HEK293 (cell line): ENCODE results near the gene PCLO.

Experiments
- CTCF ChIA-PET: fragments of 350-600 bp; formaldehyde crosslinking; extraction: SDS; loops from one replicate; lab custom pipeline; 2021; ENCODE audit warnings: antibody characterized with exemption; lab: Yijun Ruan, JAX
- POLR2A ChIA-PET: fragments of 300-600 bp; formaldehyde crosslinking; extraction: SDS; loops from one replicate; lab custom pipeline; 2020; ENCODE audit warnings: antibody characterized with exemption, inconsistent platforms; lab: Yijun Ruan, JAX
- H3K27ac ChIP-seq: fragments of 200-500 bp; sonication (Bioruptor generic); 2 replicates; pipeline ENCODE4 v1.5.1; 2014; ENCODE audit warnings: low read depth, low read length, control low read depth, inconsistent platforms; ENCODE audit errors: extremely low read depth
- H3K36me3 ChIP-seq, 2 experiments: fragments of 200-500 bp in 1 of 2; sonication (Bioruptor generic) in 1 of 2; 1 replicate in 1 of 2; 2 replicates in 1 of 2; pipeline ENCODE4 v1.5.1; 2014 to 2017; ENCODE audit warnings: inconsistent platforms in 2 of 2, low read length in 2 of 2; ENCODE audit not compliant: control insufficient read depth in 2 of 2, insufficient read depth in 1 of 2
- H3K4me1 ChIP-seq: fragments of 200-500 bp; sonication (Bioruptor generic); 2 replicates; pipeline ENCODE4 v1.5.1; 2014; ENCODE audit warnings: mild to moderate bottlenecking, low read length, inconsistent platforms; ENCODE audit not compliant: control insufficient read depth, insufficient read depth
- H3K4me3 ChIP-seq: 2 replicates; pipeline ENCODE4 v1.5.1; 2011; ENCODE audit warnings: low read depth, mild to moderate bottlenecking, control low read depth, low read length, moderate library complexity
- H3K9me3 ChIP-seq: fragments of 200-500 bp; sonication (Bioruptor generic); 2 replicates; pipeline ENCODE4 v1.5.1; 2014; ENCODE audit warnings: low read depth, low read length, inconsistent platforms; ENCODE audit not compliant: control insufficient read depth, insufficient read depth
- KLF7 ChIP-seq: fragments of 450-650 bp; formaldehyde crosslinking; IDR thresholded peaks from 2 replicates; pipeline ENCODE4 v1.5.1; 2016; ENCODE audit warnings: missing biosample characterization, missing genetic modification characterization, borderline replicate concordance
- KLF9 ChIP-seq: fragments of 450-650 bp; formaldehyde crosslinking; IDR thresholded peaks from 2 replicates; pipeline ENCODE4 v1.5.1; 2016; ENCODE audit warnings: missing biosample characterization, missing genetic modification characterization, low read depth
- OVOL3 ChIP-seq: fragments of 450-650 bp; formaldehyde crosslinking; IDR thresholded peaks from 2 replicates; pipeline ENCODE4 v1.5.1; 2016; ENCODE audit warnings: missing biosample characterization, missing genetic modification characterization
- REST ChIP-seq: fragments of 450-650 bp; formaldehyde crosslinking; IDR thresholded peaks from 2 replicates; pipeline ENCODE4 v1.5.1; 2016; ENCODE audit warnings: missing biosample characterization, missing genetic modification characterization
- TRIM28 ChIP-seq: IDR thresholded peaks from 2 replicates; pipeline ENCODE4 v1.6.1; 2011; ENCODE audit warnings: low read length, control low read depth, borderline replicate concordance
- ZIC2 ChIP-seq: fragments of 450-650 bp; formaldehyde crosslinking; IDR thresholded peaks from 2 replicates; pipeline ENCODE4 v1.5.1; 2016; ENCODE audit warnings: missing biosample characterization, missing genetic modification characterization
- ZNF138 ChIP-seq: fragments of 450-650 bp; formaldehyde crosslinking; IDR thresholded peaks from 2 replicates; pipeline ENCODE4 v1.5.1; 2016; ENCODE audit warnings: missing biosample characterization, missing genetic modification characterization, borderline replicate concordance
- ZNF341 ChIP-seq: fragments of 450-650 bp; formaldehyde crosslinking; IDR thresholded peaks from 2 replicates; pipeline ENCODE4; 2016; ENCODE audit warnings: low read depth, missing biosample characterization, missing genetic modification characterization
- ZNF391 ChIP-seq: fragments of 450-650 bp; formaldehyde crosslinking; IDR thresholded peaks from 2 replicates; pipeline ENCODE4 v1.5.1; 2016; ENCODE audit warnings: low read depth, missing biosample characterization, missing genetic modification characterization, borderline replicate concordance
- ZNF398 ChIP-seq: fragments of 450-650 bp; formaldehyde crosslinking; IDR thresholded peaks from 2 replicates; pipeline ENCODE4 v1.5.1; 2017; ENCODE audit warnings: missing biosample characterization, missing genetic modification characterization
- ZNF521 ChIP-seq: fragments of 450-650 bp; formaldehyde crosslinking; IDR thresholded peaks from 2 replicates; pipeline ENCODE4 v1.5.1; 2017; ENCODE audit warnings: missing biosample characterization, mild to moderate bottlenecking, missing genetic modification characterization
- ZNF558 ChIP-seq: fragments of 450-650 bp; formaldehyde crosslinking; IDR thresholded peaks from 2 replicates; pipeline ENCODE4 v1.5.1; 2016; ENCODE audit warnings: missing biosample characterization, missing genetic modification characterization
- ZNF623 ChIP-seq: fragments of 450-650 bp; formaldehyde crosslinking; IDR thresholded peaks from 2 replicates; pipeline ENCODE4 v1.5.1; 2016; ENCODE audit warnings: missing biosample characterization, missing genetic modification characterization
- ZNF776 ChIP-seq: fragments of 450-650 bp; formaldehyde crosslinking; IDR thresholded peaks from 2 replicates; pipeline ENCODE4 v1.5.0; 2017; ENCODE audit warnings: missing biosample characterization, missing genetic modification characterization, borderline replicate concordance
- ZNF830 ChIP-seq: fragments of 450-650 bp; IDR thresholded peaks from 2 replicates; pipeline ENCODE4 v1.5.0; 2018; ENCODE audit warnings: missing biosample characterization, missing genetic modification characterization, low read depth, mild to moderate bottlenecking, moderate library complexity
- TF ChIP-seq, protein P1 (sequence below): fragments of 450-650 bp; formaldehyde crosslinking; IDR thresholded peaks from 2 replicates; pipeline ENCODE4 v1.5.1; 2016; ENCODE audit warnings: missing biosample characterization, missing genetic modification characterization
- TF ChIP-seq, protein P2 (sequence below): fragments of 450-650 bp; formaldehyde crosslinking; IDR thresholded peaks from 2 replicates; pipeline ENCODE4 v1.5.1; 2016; ENCODE audit warnings: missing biosample characterization, missing genetic modification characterization, borderline replicate concordance

Gene PCLO

GRCh38 chr7:82839063-82839462 is 323.6 kb downstream of the PCLO start:
- POLR2A ChIA-PET: no interaction called here
- no peak overlapping the region for H3K4me3 ChIP-seq

DNA sequence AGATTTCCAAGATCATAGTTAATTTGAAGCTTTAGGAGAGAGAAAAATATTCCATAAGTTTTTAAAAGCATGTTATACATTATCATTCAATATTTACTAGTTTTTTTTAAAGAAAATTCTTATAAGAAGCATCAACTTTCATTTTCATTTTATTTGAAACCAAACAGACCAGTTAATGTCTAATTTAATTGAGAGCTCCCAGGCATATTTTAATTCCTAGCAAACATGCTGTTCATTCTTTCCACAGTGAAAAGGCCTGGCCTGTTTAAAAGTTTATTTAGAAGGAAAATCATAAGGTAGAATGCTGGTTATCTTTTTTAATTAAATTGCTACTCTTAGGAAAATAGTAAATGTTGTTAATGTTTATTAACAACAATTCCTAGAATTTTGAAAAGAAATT is 324.4 kb downstream of the PCLO start:
- H3K4me1 ChIP-seq: no peaks in the 10 kb centered on the region
- ChIA-PET POLR2A (no interaction called here), CTCF (no interaction called here)

More at GRCh38 chr7:82839063-82839462, 323.6 kb downstream of the PCLO start:
- no peak overlapping the region for H3K27ac ChIP-seq
- H3K4me1 ChIP-seq: no peaks in the 10 kb centered on the region
- no peaks in the 10 kb centered on the region for H3K36me3 ChIP-seq
- H3K9me3 ChIP-seq: no peaks in the 10 kb centered on the region
- CTCF ChIA-PET: no interaction called here
- TF ChIP-seq ZNF398 (tag by site-specific recombination): no peak
- TF ChIP-seq ZNF623: no peak
- no peak for TF ChIP-seq OVOL3 (tag by site-specific recombination)

DNA sequence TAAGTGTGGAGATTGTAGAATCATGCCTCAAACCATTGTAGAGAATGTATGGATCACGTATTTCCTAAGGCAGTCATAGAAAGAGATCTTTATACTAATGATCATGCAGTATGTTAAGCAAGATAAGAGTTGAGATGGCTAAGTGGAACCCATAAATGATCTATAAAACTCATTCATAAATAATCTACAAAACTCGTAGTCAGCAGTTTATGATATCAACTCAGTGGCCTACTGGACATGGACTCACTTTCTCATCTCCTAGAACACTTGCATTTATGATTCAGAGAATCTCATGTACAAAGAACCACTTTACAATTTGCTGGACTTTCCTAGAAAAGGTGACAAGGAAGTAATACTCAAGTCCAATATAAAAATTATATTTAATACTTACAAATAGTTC is 339.6 kb downstream of the PCLO start:
- Histone ChIP-seq H3K36me3 (no peaks in the 10 kb centered on the region), H3K4me1 (no peaks in the 10 kb centered on the region), H3K9me3 (no peaks in the 10 kb centered on the region), H3K4me3 (no peak overlapping the region), H3K27ac (no peak overlapping the region)
- POLR2A ChIA-PET: no interaction called here
- CTCF ChIA-PET: interaction anchor here (0.9 kb wide), 1 partner anchor 339 kb away, joined by 3 read pairs; no protein-coding TSS in a partner anchor
- TF ChIP-seq, protein P1, sequence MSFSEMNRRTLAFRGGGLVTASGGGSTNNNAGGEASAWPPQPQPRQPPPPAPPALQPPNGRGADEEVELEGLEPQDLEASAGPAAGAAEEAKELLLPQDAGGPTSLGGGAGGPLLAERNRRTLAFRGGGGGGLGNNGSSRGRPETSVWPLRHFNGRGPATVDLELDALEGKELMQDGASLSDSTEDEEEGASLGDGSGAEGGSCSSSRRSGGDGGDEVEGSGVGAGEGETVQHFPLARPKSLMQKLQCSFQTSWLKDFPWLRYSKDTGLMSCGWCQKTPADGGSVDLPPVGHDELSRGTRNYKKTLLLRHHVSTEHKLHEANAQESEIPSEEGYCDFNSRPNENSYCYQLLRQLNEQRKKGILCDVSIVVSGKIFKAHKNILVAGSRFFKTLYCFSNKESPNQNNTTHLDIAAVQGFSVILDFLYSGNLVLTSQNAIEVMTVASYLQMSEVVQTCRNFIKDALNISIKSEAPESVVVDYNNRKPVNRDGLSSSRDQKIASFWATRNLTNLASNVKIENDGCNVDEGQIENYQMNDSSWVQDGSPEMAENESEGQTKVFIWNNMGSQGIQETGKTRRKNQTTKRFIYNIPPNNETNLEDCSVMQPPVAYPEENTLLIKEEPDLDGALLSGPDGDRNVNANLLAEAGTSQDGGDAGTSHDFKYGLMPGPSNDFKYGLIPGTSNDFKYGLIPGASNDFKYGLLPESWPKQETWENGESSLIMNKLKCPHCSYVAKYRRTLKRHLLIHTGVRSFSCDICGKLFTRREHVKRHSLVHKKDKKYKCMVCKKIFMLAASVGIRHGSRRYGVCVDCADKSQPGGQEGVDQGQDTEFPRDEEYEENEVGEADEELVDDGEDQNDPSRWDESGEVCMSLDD (tag by site-specific recombination): no peak
- TF ChIP-seq ZNF521 (tag by site-specific recombination): no peak
- TF ChIP-seq TRIM28: no peak
- no peak for TF ChIP-seq ZNF341 (tag by site-specific recombination)
- TF ChIP-seq, protein P2, sequence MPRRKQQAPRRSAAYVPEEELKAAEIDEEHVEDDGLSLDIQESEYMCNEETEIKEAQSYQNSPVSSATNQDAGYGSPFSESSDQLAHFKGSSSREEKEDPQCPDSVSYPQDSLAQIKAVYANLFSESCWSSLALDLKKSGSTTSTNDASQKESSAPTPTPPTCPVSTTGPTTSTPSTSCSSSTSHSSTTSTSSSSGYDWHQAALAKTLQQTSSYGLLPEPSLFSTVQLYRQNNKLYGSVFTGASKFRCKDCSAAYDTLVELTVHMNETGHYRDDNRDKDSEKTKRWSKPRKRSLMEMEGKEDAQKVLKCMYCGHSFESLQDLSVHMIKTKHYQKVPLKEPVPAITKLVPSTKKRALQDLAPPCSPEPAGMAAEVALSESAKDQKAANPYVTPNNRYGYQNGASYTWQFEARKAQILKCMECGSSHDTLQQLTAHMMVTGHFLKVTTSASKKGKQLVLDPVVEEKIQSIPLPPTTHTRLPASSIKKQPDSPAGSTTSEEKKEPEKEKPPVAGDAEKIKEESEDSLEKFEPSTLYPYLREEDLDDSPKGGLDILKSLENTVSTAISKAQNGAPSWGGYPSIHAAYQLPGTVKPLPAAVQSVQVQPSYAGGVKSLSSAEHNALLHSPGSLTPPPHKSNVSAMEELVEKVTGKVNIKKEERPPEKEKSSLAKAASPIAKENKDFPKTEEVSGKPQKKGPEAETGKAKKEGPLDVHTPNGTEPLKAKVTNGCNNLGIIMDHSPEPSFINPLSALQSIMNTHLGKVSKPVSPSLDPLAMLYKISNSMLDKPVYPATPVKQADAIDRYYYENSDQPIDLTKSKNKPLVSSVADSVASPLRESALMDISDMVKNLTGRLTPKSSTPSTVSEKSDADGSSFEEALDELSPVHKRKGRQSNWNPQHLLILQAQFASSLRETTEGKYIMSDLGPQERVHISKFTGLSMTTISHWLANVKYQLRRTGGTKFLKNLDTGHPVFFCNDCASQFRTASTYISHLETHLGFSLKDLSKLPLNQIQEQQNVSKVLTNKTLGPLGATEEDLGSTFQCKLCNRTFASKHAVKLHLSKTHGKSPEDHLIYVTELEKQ: no peak
- no peak for TF ChIP-seq ZNF398 (tag by site-specific recombination)

More for the DNA sequence above, 324.4 kb downstream of the PCLO start:
- no peaks in the 10 kb centered on the region for H3K36me3 ChIP-seq
- no peaks in the 10 kb centered on the region for H3K9me3 ChIP-seq
- no peak overlapping the region for H3K4me3 ChIP-seq
- no peak overlapping the region for H3K27ac ChIP-seq
- no peak for TF ChIP-seq KLF7
- TF ChIP-seq REST: no peak
- no peak for TF ChIP-seq ZNF558 (tag by site-specific recombination)
- no peak for TF ChIP-seq ZNF830 (tag by site-specific recombination)
- no peak for TF ChIP-seq KLF9 (tag by site-specific recombination)
- TF ChIP-seq ZIC2 (tag by site-specific recombination): no peak
- TF ChIP-seq ZNF391 (tag by site-specific recombination): no peak
- TF ChIP-seq ZNF138 (tag by site-specific recombination): no peak
- no peak for TF ChIP-seq ZNF776 (tag by site-specific recombination)
